Thyroid gland (tissue), 4 donors: ENCODE measurements around the gene TSGA10IP.

Source experiments
- CTCF ChIP-seq, 6 experiments: fragments of 200-600 bp in 3 of 6; fragments of 450-650 bp in 3 of 6; sonication (generic) in 3 of 6; IDR thresholded peaks; one replicate each; pipeline ENCODE4 v1.5.1; 2016 to 2019; ENCODE audit warnings: antibody characterized with exemption in 6 of 6, mild to moderate bottlenecking in 2 of 6, inconsistent platforms in 1 of 6, moderate library complexity in 1 of 6
- POLR2A ChIP-seq, 2 donors: fragments of 450-650 bp; IDR thresholded peaks; one replicate each; pipeline ENCODE4 v1.6.1; 2017; ENCODE audit warnings: antibody characterized with exemption in 2 of 2, mild to moderate bottlenecking in 2 of 2, moderate library complexity in 1 of 2

- TF ChIP-seq CTCF (IDR thresholded peaks at IDR 0.05) (no peak), POLR2A (IDR thresholded peaks at IDR 0.05) (no peak)
These were observed 13.6 kb downstream of the TSGA10IP start for GRCh38 chr11:65958774-65959420.
